ENCODE data around the gene KIF23. TPM values are rescaled to one million over a fixed set of nuclear protein-coding genes. Genes with fewer than 3 reads are reported as not detected.
"Not testable (repeated sequence)": the region's sequence is repeated elsewhere in the genome, so short reads cannot be mapped to it uniquely, and the experiment has no call there.

KIF23 gene
- total RNA-seq, 2 donors from 2014 or later = 9.5 to 38.3 TPM

- TF ChIP-seq, protein P1, sequence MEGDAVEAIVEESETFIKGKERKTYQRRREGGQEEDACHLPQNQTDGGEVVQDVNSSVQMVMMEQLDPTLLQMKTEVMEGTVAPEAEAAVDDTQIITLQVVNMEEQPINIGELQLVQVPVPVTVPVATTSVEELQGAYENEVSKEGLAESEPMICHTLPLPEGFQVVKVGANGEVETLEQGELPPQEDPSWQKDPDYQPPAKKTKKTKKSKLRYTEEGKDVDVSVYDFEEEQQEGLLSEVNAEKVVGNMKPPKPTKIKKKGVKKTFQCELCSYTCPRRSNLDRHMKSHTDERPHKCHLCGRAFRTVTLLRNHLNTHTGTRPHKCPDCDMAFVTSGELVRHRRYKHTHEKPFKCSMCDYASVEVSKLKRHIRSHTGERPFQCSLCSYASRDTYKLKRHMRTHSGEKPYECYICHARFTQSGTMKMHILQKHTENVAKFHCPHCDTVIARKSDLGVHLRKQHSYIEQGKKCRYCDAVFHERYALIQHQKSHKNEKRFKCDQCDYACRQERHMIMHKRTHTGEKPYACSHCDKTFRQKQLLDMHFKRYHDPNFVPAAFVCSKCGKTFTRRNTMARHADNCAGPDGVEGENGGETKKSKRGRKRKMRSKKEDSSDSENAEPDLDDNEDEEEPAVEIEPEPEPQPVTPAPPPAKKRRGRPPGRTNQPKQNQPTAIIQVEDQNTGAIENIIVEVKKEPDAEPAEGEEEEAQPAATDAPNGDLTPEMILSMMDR (IDR thresholded peaks at IDR 0.05) = no peak
- DNase-seq = no peak
- Histone ChIP-seq H3K36me3 (no peaks in the 10 kb centered on the region), H3K27ac (no peak overlapping the region), H3K4me3 (no peak overlapping the region), H3K9ac (ENCODE audit: low read depth in 2 of 2, low read length in 2 of 2) (no peak overlapping the region), H3K27me3 (no peaks in the 10 kb centered on the region), H3K9me3 (no peaks in the 10 kb centered on the region), H3K4me1 (no peaks in the 10 kb centered on the region)
- intact Hi-C loops (cut with DNase I) = no loop called here
These were observed 36.8 kb upstream of the KIF23 start for GRCh38 chr15:69377216-69377970.

- Histone ChIP-seq H3K27me3 (no peaks in the 10 kb centered on the region), H3K36me3 (no peaks in the 10 kb centered on the region), H3K4me3 (no peak overlapping the region), H3K9me3 (no peaks in the 10 kb centered on the region), H3K4me1 (no peaks in the 10 kb centered on the region), H3K27ac (no peak overlapping the region), H3K9ac (ENCODE audit: low read depth in 2 of 2, low read length in 2 of 2) (no peak overlapping the region)
- intact Hi-C loops (cut with DNase I) = no loop called here
- DNase-seq = peak; percentile 41
- TF ChIP-seq, protein P1 (IDR thresholded peaks at IDR 0.05) = no peak
These were observed 33.9 kb upstream of the KIF23 start for GRCh38 chr15:69380100-69380725.

- H3K27me3 ChIP-seq = no peaks in the 10 kb centered on the region
- no peaks in the 10 kb centered on the region for H3K36me3 ChIP-seq
- intact Hi-C loops (cut with DNase I) = no loop called here
- no peaks in the 10 kb centered on the region for H3K4me1 ChIP-seq
- no peak for DNase-seq
- H3K9me3 ChIP-seq = no peaks in the 10 kb centered on the region
- TF ChIP-seq, protein P1 (IDR thresholded peaks at IDR 0.05) = no peak
- no peak overlapping the region for H3K4me3 ChIP-seq
- no peak overlapping the region for H3K27ac ChIP-seq
- H3K9ac ChIP-seq (ENCODE audit: low read depth in 2 of 2, low read length in 2 of 2) = no peak overlapping the region
These were observed 33.4 kb upstream of the KIF23 start for GRCh38 chr15:69380726-69381105.

GRCh38 chr15:69382176-69382575, 32.0 kb upstream of the KIF23 start:
- intact Hi-C loops (cut with DNase I); DNase-seq; H3K4me3 ChIP-seq; H3K27ac ChIP-seq; H3K4me1 ChIP-seq; H3K27me3 ChIP-seq; H3K36me3 ChIP-seq; H3K9me3 ChIP-seq; H3K9ac ChIP-seq (ENCODE audit: low read depth in 2 of 2, low read length in 2 of 2): not testable (repeated sequence)

- H3K27me3 ChIP-seq; H3K9ac ChIP-seq (ENCODE audit: low read depth in 2 of 2, low read length in 2 of 2); H3K36me3 ChIP-seq; H3K4me3 ChIP-seq; H3K27ac ChIP-seq; H3K9me3 ChIP-seq; H3K4me1 ChIP-seq; intact Hi-C loops (cut with DNase I); DNase-seq: not testable (repeated sequence)
These were observed 30.1 kb upstream of the KIF23 start for GRCh38 chr15:69384066-69384465.

GRCh38 chr15:69384626-69385598, 29.2 kb upstream of the KIF23 start:
- TF ChIP-seq, protein P1 (IDR thresholded peaks at IDR 0.05) = no peak
- Histone ChIP-seq H3K4me3 (no peak overlapping the region), H3K9ac (ENCODE audit: low read depth in 2 of 2, low read length in 2 of 2) (no peak overlapping the region), H3K27me3 (no peaks in the 10 kb centered on the region), H3K9me3 (no peaks in the 10 kb centered on the region), H3K27ac (no peak overlapping the region), H3K4me1 (no peaks in the 10 kb centered on the region), H3K36me3 (no peaks in the 10 kb centered on the region)
- intact Hi-C loops (cut with DNase I) = no loop called here
- no peak for DNase-seq
